Esophagus muscularis mucosa (tissue), 3 donors: ENCODE measurements around the gene ASXL1.

ENCODE experiments used
- CTCF ChIP-seq, 3 experiments: fragments of 200-600 bp in 2 of 3; fragments of 450-650 bp in 1 of 3; sonication (generic) in 2 of 3; IDR thresholded peaks; one replicate each; pipeline ENCODE4 v1.5.1; 2017 to 2019; ENCODE audit warnings: antibody characterized with exemption in 3 of 3, mild to moderate bottlenecking in 2 of 3, moderate library complexity in 1 of 3
- POLR2A ChIP-seq: fragments of 450-650 bp; IDR thresholded peaks from one replicate; pipeline ENCODE4 v1.6.1; 2017; ENCODE audit warnings: antibody characterized with exemption, moderate library complexity, mild to moderate bottlenecking, low read depth
- POLR2AphosphoS5 ChIP-seq, 2 donors: sonication (generic); formaldehyde crosslinking; IDR thresholded peaks; one replicate each; pipeline ENCODE4 v1.6.1; 2017; ENCODE audit warnings: antibody characterized with exemption in 2 of 2

- TF ChIP-seq CTCF (IDR thresholded peaks at IDR 0.05), result no peak
- TF ChIP-seq POLR2A, result no peak
- TF ChIP-seq POLR2AphosphoS5 (IDR thresholded peaks at IDR 0.05), result no peak
Measured at GRCh38 chr20:32449057-32449889, 91.1 kb downstream of the ASXL1 start.
